Mucosa of stomach (tissue), 1 donor: ENCODE results near the gene ST6GAL2.

Source experiments
- H3K27me3 ChIP-seq: one replicate; pipeline ENCODE4 v1.7.0; 2013; ENCODE audit warnings: mild to moderate bottlenecking, low read length; ENCODE audit not compliant: control insufficient read depth, insufficient read depth
- H3K36me3 ChIP-seq: one replicate; pipeline ENCODE4 v1.7.0; 2013; ENCODE audit warnings: low read length; ENCODE audit not compliant: control insufficient read depth, insufficient read depth
- H3K4me1 ChIP-seq: one replicate; pipeline ENCODE4 v1.7.0; 2013; ENCODE audit warnings: mild to moderate bottlenecking, low read length; ENCODE audit not compliant: control insufficient read depth, insufficient read depth
- H3K4me3 ChIP-seq: one replicate; pipeline ENCODE4 v1.7.0; 2013; ENCODE audit warnings: low read length
- H3K9ac ChIP-seq: one replicate; pipeline ENCODE4 v1.7.0; 2013; ENCODE audit warnings: mild to moderate bottlenecking, low read length, moderate library complexity
- H3K9me3 ChIP-seq: one replicate; pipeline ENCODE4 v1.7.0; 2013; ENCODE audit warnings: mild to moderate bottlenecking, low read length, moderate library complexity; ENCODE audit not compliant: control insufficient read depth
- donor health status: Pancreatic carcinoma.

The ST6GAL2 gene

GRCh38 chr2:106805716-106806115, 80.3 kb downstream of the ST6GAL2 start:
- no peaks in the 10 kb centered on the region for H3K4me1 ChIP-seq
- H3K27me3 ChIP-seq, result no peaks in the 10 kb centered on the region
- no peaks in the 10 kb centered on the region for H3K36me3 ChIP-seq
- no peak overlapping the region for H3K9ac ChIP-seq
- no peak overlapping the region for H3K4me3 ChIP-seq
- no peaks in the 10 kb centered on the region for H3K9me3 ChIP-seq

DNA sequence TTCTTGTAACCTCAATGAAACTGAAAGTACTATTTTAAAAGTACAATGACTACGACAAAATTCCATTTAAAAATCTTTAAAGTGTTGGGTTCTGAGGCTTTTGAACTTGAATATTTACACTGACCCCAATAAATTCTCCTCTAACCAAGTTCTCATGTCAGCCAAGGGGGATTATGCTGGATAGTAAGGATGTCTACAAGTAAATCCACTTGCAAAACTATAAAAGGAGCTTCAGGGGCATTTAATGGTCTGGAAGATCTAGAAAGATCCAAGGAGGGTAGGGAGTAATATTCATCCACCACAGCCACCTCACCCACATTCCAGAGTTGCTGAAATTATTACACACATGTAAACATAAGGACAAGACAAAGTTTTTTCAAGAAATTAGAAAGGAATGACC, 81.8 kb downstream of the ST6GAL2 start:
- Histone ChIP-seq H3K9me3 (no peaks in the 10 kb centered on the region), H3K4me1 (no peaks in the 10 kb centered on the region), H3K27me3 (no peaks in the 10 kb centered on the region), H3K36me3 (no peaks in the 10 kb centered on the region), H3K4me3 (no peak overlapping the region), H3K9ac (no peak overlapping the region)

GRCh38 chr2:106800976-106801655, 84.9 kb downstream of the ST6GAL2 start:
- no peaks in the 10 kb centered on the region for H3K36me3 ChIP-seq
- no peak overlapping the region for H3K4me3 ChIP-seq
- no peaks in the 10 kb centered on the region for H3K9me3 ChIP-seq
- H3K27me3 ChIP-seq, result no peaks in the 10 kb centered on the region
- no peak overlapping the region for H3K9ac ChIP-seq
- no peaks in the 10 kb centered on the region for H3K4me1 ChIP-seq

DNA sequence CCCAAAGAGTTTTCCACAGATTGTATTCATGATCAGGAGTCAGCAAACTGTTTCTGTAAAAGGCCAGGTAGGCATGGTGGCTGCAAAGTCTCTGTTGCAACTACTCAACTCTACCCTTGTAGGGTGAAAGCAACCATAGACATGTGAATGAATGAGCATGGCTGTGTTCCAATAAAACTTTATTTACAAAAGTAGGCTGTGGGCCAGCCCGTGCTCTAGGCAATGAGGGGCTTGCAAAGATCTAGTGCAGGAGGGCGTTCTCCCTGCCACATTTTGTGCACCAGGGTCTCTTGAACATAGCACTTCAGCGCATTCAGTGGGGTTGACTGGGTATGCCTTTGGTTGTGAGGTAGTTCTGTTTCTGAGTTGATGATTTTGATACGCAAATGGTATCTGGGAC, 85.8 kb downstream of the ST6GAL2 start:
- no peaks in the 10 kb centered on the region for H3K4me1 ChIP-seq
- no peak overlapping the region for H3K9ac ChIP-seq
- no peaks in the 10 kb centered on the region for H3K36me3 ChIP-seq
- no peaks in the 10 kb centered on the region for H3K9me3 ChIP-seq
- H3K4me3 ChIP-seq, result no peak overlapping the region
- no peaks in the 10 kb centered on the region for H3K27me3 ChIP-seq

DNA sequence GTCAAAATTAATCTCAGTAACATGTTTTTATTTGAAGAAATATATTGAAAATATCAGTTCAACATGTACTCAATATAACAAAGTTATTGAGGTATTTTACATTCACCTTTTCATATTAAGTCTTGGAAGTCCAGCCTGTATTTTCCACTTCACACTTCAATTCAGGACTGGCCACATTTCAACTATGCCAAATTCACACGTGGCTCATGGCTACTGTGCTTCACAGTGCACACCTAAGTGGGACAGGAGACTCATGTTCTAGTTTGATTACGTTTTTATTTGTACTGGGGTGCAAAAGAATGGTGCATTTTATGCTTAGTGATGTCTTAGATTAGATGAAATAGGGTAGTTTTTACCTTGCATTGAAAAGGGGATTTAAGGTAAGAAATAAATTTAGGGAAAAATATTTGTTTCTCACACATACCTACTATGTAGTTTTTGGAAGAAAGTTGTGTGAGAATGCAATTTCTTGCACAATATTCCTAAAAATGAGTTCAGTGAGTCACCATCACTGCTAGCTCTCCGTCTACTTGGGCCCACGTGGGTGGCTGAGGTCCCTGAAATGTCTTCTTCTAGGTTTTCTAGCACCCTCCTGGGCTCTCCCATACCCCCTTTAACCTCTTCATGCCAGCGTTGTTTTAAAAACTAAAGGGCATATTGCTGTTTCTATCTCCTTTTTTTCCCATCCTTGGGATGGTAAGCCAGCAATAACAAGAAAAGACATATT, 87.0 kb downstream of the ST6GAL2 start:
- no peaks in the 10 kb centered on the region for H3K4me1 ChIP-seq
- no peak overlapping the region for H3K9ac ChIP-seq
- H3K9me3 ChIP-seq, result no peaks in the 10 kb centered on the region
- no peaks in the 10 kb centered on the region for H3K27me3 ChIP-seq
- no peak overlapping the region for H3K4me3 ChIP-seq
- no peaks in the 10 kb centered on the region for H3K36me3 ChIP-seq

- H3K4me3 ChIP-seq, result no peak overlapping the region
- H3K9me3 ChIP-seq, result no peaks in the 10 kb centered on the region
- H3K36me3 ChIP-seq, result no peaks in the 10 kb centered on the region
- H3K4me1 ChIP-seq, result no peaks in the 10 kb centered on the region
- no peak overlapping the region for H3K9ac ChIP-seq
- no peaks in the 10 kb centered on the region for H3K27me3 ChIP-seq
Observed at GRCh38 chr2:106797494-106797893, 88.5 kb downstream of the ST6GAL2 start.

GRCh38 chr2:106792671-106793070, 93.3 kb downstream of the ST6GAL2 start:
- Histone ChIP-seq H3K27me3 (no peaks in the 10 kb centered on the region), H3K4me3 (no peak overlapping the region), H3K9ac (no peak overlapping the region), H3K36me3 (no peaks in the 10 kb centered on the region), H3K9me3 (no peaks in the 10 kb centered on the region), H3K4me1 (no peaks in the 10 kb centered on the region)

DNA sequence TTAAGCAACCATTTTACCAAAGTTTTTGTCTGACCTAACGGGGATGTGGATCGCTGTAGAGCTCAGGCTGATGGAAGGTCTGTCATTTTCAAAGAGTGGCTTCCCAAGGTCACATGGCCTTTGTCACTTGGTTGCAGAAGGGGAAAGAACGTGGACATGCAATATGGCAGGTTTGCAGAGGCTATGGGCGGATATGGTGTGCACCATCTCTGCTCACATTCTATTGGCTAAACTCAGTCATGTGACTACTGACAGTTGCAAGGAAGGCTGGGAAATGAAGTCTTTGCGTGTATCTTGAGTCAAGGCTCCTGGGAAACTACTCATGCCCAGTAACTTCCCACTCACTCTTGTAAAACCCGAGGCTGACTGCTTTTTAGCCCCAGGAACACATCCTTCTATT, 96.8 kb downstream of the ST6GAL2 start:
- no peak overlapping the region for H3K4me3 ChIP-seq
- no peaks in the 10 kb centered on the region for H3K9me3 ChIP-seq
- H3K36me3 ChIP-seq, result no peaks in the 10 kb centered on the region
- no peaks in the 10 kb centered on the region for H3K27me3 ChIP-seq
- no peak overlapping the region for H3K9ac ChIP-seq
- H3K4me1 ChIP-seq, result no peaks in the 10 kb centered on the region

- Histone ChIP-seq H3K36me3 (no peaks in the 10 kb centered on the region), H3K9me3 (no peaks in the 10 kb centered on the region), H3K9ac (no peak overlapping the region), H3K27me3 (no peaks in the 10 kb centered on the region), H3K4me3 (no peak overlapping the region), H3K4me1 (no peaks in the 10 kb centered on the region)
Observed at GRCh38 chr2:106782681-106783080, 103.3 kb downstream of the ST6GAL2 start.

- Histone ChIP-seq H3K9me3 (no peaks in the 10 kb centered on the region), H3K9ac (no peak overlapping the region), H3K4me3 (no peak overlapping the region), H3K36me3 (no peaks in the 10 kb centered on the region), H3K4me1 (no peaks in the 10 kb centered on the region), H3K27me3 (no peaks in the 10 kb centered on the region)
Observed at GRCh38 chr2:106781196-106781595, 104.8 kb downstream of the ST6GAL2 start.

GRCh38 chr2:106771811-106772210, 114.2 kb downstream of the ST6GAL2 start:
- Histone ChIP-seq H3K9ac (no peak overlapping the region), H3K36me3 (no peaks in the 10 kb centered on the region)

DNA sequence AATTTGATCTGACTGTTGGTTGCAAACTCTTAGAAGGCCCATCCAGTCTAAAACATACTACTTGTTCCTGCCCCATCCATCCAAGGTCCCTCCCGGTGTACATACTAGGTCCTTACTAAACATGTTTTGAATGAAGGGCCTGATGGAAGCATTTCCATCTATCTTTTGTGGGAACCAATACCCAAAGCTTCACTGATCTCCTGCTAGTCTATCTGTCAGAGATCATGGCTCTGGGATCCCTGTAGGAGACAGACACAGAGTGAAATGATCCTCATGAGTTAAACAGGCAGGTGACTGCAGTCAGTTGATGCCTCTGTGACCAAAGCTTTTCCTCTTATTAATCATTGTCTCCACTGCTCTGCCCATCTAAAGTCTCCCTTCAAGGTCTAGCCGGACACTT, 115.0 kb downstream of the ST6GAL2 start:
- Histone ChIP-seq H3K36me3 (no peaks in the 10 kb centered on the region), H3K4me1 (no peaks in the 10 kb centered on the region), H3K27me3 (no peaks in the 10 kb centered on the region), H3K9me3 (no peaks in the 10 kb centered on the region), H3K4me3 (no peak overlapping the region), H3K9ac (no peak overlapping the region)

More at GRCh38 chr2:106771811-106772210, 114.2 kb downstream of the ST6GAL2 start:
- H3K4me1 ChIP-seq, result no peaks in the 10 kb centered on the region
- no peaks in the 10 kb centered on the region for H3K9me3 ChIP-seq
- H3K4me3 ChIP-seq, result no peak overlapping the region
- H3K27me3 ChIP-seq, result no peaks in the 10 kb centered on the region
